NAMALWA (cell line): Measurements from ENCODE around the gene E2F4.

Experiments
- DNase-seq: peaks from one replicate; pipeline ENCODE4 v3.0.0-alpha.2; 2015; ENCODE audit warnings: low spot score

Gene E2F4

GRCh38 chr16:67190448-67191399 is 1.2 kb upstream of the E2F4 start:
- no peak for DNase-seq

GRCh38 chr16:67191411-67191994 is 452 bp upstream of the E2F4 start:
- no peak for DNase-seq

DNA sequence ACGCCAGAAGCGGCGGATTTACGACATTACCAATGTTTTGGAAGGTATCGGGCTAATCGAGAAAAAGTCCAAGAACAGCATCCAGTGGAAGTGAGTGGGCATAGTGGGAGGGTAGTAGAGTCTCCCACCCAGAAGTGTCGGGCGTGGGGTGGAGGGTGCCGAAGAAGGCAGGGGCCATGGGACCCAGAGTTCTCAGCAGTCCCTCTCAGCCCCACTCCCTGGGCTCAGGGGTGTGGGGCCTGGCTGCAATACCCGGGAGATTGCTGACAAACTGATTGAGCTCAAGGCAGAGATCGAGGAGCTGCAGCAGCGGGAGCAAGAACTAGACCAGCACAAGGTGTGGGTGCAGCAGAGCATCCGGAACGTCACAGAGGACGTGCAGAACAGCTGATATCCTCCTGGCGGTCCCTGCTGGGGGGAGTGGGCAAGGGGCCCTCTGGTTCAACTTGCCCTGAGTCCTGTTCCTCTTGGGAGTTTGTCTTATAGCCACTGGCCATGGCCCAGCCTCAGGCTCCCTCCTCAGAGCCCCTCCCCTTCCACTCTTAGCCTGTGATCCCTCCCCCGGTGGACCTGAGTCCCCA is 916 bp downstream of the E2F4 start:
- DNase-seq, result no peak

DNA sequence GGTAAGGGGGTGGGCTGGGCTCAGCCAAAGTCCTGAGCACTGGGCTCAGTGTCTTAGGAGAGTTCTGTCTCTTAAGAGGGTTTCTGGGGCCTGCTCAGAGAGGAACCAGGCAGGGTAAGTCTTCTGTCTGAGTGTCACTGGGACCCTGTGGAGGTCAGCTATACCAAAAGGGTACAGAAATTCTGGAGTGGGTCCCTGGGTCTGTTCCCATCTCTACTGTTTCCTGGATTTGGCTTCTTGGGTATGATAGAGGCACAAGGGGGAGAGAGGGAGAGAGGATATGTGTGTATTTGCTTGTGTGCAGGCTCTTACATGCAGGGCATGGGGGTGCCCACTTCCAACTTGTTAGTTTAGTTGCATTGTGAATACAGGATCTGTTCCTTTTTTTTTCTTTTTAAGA is 1.6 kb downstream of the E2F4 start:
- no peak for DNase-seq

- DNase-seq, result no peak
Observed at GRCh38 chr16:67194260-67194659, 2.3 kb downstream of the E2F4 start.

GRCh38 chr16:67195676-67196075 is 3.7 kb downstream of the E2F4 start:
- no peak for DNase-seq

DNA sequence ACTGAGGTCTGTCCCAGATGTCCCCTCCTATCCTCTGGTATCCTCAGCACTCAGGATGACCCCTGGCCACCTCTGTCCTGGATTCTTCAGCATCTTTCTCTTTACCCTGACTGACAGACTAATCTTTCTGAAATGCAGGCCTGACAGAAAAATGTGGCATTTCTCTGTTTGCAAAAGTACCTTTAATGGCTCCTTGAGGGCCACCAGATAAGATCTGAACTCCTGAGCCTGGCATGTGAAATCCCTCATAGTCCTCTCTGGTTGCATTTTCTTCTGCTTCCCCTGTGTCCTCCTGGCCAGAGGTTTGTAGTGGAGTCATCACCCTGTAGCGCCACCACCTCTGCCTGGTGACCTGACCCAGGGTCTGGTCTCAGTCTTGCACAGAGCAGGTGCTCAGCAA is 4.9 kb downstream of the E2F4 start:
- no peak for DNase-seq

DNA sequence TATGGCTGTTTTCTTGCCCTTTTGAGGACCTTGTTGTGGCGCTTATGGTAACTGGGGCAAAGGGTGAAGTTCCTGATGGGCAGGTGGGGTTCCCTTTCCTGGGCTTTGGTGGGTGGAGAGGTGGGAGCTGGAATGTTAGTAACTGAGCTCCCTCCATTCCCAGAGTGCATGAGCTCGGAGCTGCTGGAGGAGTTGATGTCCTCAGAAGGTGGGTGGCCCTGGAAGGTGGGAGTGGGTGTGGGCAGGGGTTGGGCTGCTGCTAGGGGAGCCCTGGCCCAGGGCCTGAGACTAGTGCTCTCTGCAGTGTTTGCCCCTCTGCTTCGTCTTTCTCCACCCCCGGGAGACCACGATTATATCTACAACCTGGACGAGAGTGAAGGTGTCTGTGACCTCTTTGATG is 5.7 kb downstream of the E2F4 start:
- DNase-seq, result no peak

- DNase-seq, result peak; percentile 63
Observed at GRCh38 chr16:67198238-67198734, 6.3 kb downstream of the E2F4 start.

DNA sequence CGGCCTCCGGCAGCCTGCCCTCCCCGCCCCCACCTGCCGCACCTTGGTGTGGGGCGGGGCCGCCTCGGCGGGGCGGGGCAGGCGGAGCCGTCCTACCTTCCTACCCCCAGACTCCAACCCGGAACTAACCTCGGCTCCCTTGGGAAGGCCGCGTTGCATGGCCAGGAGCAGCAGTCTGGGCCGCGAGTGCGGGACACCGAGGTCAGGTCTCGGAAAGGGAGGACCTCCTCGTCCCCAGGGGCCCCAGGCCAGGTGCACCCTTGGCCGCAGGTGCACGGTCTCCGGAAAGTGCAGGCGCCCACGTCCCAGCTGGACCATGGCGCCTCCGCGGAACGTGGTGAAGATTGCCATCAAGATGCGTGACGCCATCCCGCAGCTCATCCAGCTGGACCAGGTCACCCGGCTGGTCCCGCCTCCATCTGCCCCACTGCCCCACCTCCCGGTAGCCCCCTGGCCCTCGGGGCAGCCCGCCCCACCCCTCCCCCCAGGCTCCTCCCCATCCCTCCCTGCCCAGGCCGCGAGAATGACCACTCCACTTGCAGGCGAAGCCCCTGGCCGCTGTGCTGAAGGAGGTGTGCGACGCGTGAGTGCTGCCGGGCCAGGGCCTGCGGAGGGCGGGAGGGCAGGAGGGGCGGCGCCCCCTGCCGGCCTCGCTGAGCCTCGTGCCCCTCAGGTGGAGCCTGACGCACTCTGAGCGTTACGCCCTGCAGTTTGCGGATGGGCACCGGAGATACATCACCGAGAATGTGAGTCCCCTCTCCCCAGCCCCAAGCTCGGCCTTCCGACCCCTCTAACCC is 7.3 kb downstream of the E2F4 start, which contains the start of gene ELMO3:
ELMO3 (plus strand) TSS at position 121 of the 797 bp plus-strand sequence; CDS start at position 317, 196 bp downstream.
- no peak for DNase-seq

DNA sequence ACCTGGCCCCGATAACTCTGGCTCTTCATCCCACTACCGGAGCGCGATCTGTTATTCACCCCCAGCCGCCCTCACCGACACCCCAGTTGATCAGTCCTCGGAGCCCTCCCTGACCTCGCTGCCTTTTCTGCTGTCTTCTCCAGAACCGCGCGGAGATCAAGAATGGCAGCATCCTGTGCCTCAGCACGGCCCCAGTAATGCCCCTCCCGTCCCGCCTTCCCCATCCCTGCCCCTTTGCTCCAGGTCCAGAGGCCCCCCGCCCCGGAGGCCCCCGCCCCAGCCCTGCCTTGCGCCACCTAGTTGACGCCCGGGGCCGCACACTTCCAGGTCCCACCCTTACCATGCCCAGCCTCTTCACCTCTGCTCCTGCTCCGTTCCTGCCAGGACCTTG is 7.8 kb downstream of the E2F4 start:
- no peak for DNase-seq

DNA sequence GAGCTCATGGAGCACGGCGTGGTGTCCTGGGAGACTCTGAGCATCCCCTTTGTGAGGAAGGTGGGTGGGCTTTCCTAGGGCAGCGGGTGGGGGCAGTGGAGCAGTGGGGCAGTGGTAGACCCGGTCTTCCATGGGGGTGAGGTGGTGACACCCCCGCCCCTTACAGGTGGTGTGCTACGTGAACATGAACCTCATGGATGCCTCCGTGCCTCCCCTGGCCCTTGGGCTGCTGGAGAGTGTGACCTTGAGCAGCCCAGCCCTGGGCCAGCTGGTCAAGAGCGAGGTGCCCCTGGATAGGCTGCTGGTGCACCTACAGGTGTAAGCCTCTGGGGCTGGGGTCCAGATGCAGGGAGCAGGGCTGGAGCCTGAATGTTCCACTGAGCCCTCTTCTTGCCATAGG is 8.5 kb downstream of the E2F4 start:
- no peak for DNase-seq

- DNase-seq, result no peak
Observed at GRCh38 chr16:67201411-67202345, 9.7 kb downstream of the E2F4 start.

GRCh38 chr16:67202426-67202825 is 10.5 kb downstream of the E2F4 start:
- no peak for DNase-seq

DNA sequence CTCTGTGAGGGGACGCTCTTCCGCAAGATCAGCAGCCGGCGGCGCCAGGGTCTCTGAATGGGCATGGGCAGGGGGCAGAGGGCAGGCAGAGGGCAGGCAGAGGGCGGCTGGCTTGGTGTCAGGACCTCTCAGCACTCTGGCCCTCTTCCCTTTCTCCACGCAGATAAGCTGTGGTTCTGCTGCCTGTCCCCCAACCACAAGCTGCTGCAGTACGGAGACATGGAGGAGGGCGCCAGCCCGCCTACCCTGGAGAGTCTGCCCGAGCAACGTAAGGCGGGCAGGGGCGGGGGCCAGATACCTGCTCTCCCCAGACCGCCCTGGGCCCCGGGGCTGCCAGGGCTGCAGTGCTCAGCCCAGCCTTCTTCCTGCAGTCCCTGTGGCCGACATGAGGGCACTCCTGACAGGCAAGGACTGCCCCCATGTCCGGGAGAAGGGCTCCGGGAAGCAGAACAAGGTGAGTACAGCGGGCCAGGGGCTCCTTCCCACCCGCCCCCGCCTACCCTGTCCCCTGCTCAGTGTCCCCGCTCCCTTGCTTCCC is 11.1 kb downstream of the E2F4 start:
- DNase-seq, result no peak

DNA sequence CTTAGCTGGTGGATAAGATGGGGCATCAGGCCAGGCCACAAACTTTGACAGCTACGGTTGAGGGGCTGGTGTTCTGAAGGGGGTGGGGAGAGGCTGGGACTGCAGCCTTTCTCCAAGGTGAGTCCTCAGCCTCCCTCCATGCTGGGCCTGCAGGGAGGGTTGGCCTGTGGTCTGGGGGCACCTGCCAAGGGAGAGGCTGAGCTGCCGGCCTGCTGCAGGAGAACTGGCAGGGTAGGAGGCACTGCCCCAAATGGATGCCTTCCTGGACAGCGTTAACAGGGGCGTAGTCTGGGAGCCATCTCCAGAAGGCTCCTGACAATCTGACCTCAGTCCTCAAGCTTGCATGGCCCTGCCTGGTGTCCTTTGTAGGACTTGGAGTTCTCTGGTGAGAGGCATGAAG is 12.1 kb downstream of the E2F4 start:
- no peak for DNase-seq

DNA sequence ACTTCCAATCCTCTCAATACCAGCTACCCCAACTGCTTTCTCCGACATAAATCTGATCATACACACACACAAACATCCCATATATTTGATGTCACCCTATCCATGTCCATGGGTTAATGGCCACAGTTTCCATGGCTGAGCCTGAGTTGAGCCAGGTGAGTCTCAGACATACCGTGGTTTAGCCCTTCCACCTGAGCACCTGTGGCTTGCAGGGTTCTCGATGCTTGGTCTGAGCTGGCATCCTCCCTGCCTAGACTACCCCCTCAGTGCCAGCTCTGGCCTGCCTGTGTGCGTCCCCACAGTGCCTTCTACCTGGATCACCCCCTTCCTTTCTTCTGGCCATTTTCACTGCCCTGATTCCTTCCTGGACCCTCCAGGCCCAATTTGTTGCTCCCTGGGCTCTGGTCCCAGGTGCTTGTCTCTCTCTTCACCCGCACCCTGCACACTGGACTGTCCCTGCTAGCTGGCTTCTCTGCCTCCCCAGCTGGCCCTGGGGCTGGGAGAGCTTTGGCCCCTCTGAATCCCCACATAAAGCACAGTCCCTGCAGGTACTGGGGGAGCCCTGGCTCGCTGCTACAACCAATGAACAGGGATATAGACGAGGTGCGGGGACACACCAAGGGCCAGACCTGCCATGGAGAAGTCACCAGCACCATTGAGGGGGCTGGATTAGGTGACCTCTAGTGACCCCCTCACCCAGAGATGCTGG is 14.3 kb downstream of the E2F4 start:
- DNase-seq, result no peak

- DNase-seq, result no peak
Observed at GRCh38 chr16:67206838-67207248, 14.9 kb downstream of the E2F4 start.

- no peak for DNase-seq
Observed at GRCh38 chr16:67207249-67208091, 15.5 kb downstream of the E2F4 start.
